ENCODE results near the gene CDH12.

The CDH12 gene

DNA sequence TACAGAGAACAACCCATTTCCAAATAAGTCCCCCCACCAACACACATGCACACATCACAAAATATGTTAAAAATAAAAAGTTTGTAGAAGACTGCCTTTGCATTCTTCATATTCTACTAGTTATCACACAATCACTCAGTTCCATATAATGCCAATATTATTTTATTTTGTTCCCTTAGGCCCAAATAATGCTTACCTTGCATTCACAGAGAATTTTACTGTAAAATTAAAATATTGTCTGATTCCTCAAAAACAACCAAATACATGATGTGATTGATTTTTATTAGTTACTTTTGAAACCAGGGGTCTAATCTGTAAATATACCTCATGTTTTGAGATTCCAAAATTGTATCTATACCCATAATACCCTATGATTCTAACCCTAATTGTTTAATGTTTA is 536.9 kb downstream of the CDH12 start:
- TF ChIP-seq GATA2 (IDR thresholded peaks at IDR 0.05; ENCODE audit: low read depth, low read length) (no peak), GATA3 (IDR thresholded peaks at IDR 0.05; ENCODE audit: low read depth, low read length) (no peak)

GRCh38 chr5:22314548-22314947 is 538.6 kb downstream of the CDH12 start:
- TF ChIP-seq GATA2 (IDR thresholded peaks at IDR 0.05; ENCODE audit: low read depth, low read length), result no peak
- no peak for TF ChIP-seq GATA3 (IDR thresholded peaks at IDR 0.05; ENCODE audit: low read depth, low read length)

GRCh38 chr5:22306011-22306410 is 547.1 kb downstream of the CDH12 start:
- no peak for TF ChIP-seq GATA2 (IDR thresholded peaks at IDR 0.05; ENCODE audit: low read depth, low read length)
- TF ChIP-seq GATA3 (IDR thresholded peaks at IDR 0.05; ENCODE audit: low read depth, low read length), result no peak

GRCh38 chr5:22295832-22296231 is 557.3 kb downstream of the CDH12 start:
- TF ChIP-seq GATA3 (IDR thresholded peaks at IDR 0.05; ENCODE audit: low read depth, low read length) (no peak), GATA2 (IDR thresholded peaks at IDR 0.05; ENCODE audit: low read depth, low read length) (no peak)

GRCh38 chr5:22293147-22293546 is 560.0 kb downstream of the CDH12 start:
- no peak for TF ChIP-seq GATA2 (IDR thresholded peaks at IDR 0.05; ENCODE audit: low read depth, low read length)
- no peak for TF ChIP-seq GATA3 (IDR thresholded peaks at IDR 0.05; ENCODE audit: low read depth, low read length)

DNA sequence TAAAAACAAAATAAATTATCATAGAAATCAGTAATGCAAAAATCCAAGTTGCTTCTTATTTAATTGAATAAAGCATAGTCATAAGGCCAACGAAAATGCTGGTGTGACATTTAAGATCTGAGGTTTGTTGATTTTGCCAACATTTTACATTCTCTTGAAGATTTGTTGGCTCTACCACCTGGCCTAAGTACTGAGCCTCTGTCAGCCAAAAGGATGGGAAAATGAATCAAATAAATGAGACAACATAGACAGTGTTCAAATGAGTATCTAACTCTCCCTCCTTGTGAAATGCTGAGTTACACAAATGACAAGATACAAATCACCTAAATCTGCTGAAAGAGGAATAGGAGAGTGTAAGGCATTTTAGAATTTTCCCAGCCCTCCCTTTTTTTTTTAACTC is 575.0 kb downstream of the CDH12 start:
- TF ChIP-seq GATA2 (IDR thresholded peaks at IDR 0.05; ENCODE audit: low read depth, low read length) (no peak), GATA3 (IDR thresholded peaks at IDR 0.05; ENCODE audit: low read depth, low read length) (no peak)

DNA sequence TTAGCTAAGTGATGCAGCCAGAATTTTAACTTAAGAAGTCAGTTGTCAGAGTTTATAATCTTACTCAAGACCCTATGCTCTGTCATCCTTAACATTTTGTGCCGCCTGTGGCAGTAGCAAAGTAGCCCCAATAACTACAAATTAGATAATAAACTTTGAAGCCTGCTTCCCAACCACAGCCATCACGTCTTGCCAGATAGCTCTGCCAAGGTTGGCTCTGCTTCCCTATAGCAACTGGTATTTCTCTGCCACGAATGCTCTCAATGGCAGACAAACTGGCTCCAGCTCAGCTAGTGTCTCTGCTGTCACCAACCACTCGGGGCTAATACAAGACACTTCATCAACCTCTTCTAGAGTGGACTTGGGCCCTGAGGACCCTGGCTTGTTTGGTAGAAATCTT is 576.1 kb downstream of the CDH12 start:
- TF ChIP-seq GATA2 (IDR thresholded peaks at IDR 0.05; ENCODE audit: low read depth, low read length) (no peak), GATA3 (IDR thresholded peaks at IDR 0.05; ENCODE audit: low read depth, low read length) (no peak)

DNA sequence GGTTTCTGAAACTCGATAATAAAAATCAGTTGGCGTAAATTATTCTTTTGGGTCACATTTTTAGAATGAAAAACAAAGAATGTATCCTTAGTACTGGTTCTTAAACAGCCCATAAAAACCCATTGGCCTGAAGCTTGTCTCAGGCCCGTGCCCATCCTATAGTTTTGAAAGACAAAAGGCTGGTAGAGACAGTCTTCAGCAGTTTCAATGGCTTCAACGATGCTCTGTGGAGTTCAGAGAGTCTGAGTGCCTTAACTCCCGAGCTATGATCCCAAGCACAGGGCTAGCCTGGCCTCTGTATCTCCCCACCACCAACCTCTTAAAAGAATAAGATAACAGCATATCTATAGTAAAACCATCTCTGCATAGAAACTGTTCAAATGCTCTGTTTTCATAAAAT is 595.0 kb downstream of the CDH12 start:
- TF ChIP-seq GATA3 (IDR thresholded peaks at IDR 0.05; ENCODE audit: low read depth, low read length), result no peak
- TF ChIP-seq GATA2 (IDR thresholded peaks at IDR 0.05; ENCODE audit: low read depth, low read length), result no peak

GRCh38 chr5:22250528-22250927 is 602.6 kb downstream of the CDH12 start:
- TF ChIP-seq GATA2 (IDR thresholded peaks at IDR 0.05; ENCODE audit: low read depth, low read length), result no peak
- TF ChIP-seq GATA3 (IDR thresholded peaks at IDR 0.05; ENCODE audit: low read depth, low read length), result no peak

DNA sequence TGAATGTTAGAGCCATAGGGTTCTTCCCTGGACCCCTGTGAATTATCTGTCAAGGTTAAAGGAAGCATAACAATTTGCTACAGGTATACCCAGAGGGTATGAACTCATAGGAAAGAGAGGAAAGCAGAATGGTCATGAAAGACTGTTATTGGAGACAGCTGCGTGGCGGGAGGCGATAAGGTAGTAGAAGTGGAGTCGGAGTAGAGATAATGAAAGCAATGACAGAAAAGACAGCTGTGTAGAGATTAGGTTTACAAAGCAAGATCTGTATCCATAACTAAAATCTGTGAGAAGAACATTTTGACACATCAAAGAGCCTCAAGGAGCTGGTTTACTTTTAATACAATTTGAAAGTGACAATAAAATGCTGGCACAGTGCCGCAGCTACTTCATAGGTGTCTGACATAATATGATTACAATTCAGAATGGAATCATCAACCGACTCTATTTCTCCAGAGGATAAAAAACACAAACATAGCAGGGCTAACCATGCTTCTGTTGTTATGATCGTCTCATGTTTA is 603.9 kb downstream of the CDH12 start:
- TF ChIP-seq GATA2 (IDR thresholded peaks at IDR 0.05; ENCODE audit: low read depth, low read length) (no peak), GATA3 (IDR thresholded peaks at IDR 0.05; ENCODE audit: low read depth, low read length) (no peak)

- TF ChIP-seq GATA3 (IDR thresholded peaks at IDR 0.05; ENCODE audit: low read depth, low read length) (no peak), GATA2 (IDR thresholded peaks at IDR 0.05; ENCODE audit: low read depth, low read length) (no peak)
Observed at GRCh38 chr5:22245770-22246169, 607.4 kb downstream of the CDH12 start.

- TF ChIP-seq GATA3 (IDR thresholded peaks at IDR 0.05; ENCODE audit: low read depth, low read length) (no peak), GATA2 (IDR thresholded peaks at IDR 0.05; ENCODE audit: low read depth, low read length) (no peak)
Observed at GRCh38 chr5:22242532-22242931, 610.6 kb downstream of the CDH12 start.

GRCh38 chr5:22238047-22238446 is 615.1 kb downstream of the CDH12 start:
- no peak for TF ChIP-seq GATA3 (IDR thresholded peaks at IDR 0.05; ENCODE audit: low read depth, low read length)
- no peak for TF ChIP-seq GATA2 (IDR thresholded peaks at IDR 0.05; ENCODE audit: low read depth, low read length)

DNA sequence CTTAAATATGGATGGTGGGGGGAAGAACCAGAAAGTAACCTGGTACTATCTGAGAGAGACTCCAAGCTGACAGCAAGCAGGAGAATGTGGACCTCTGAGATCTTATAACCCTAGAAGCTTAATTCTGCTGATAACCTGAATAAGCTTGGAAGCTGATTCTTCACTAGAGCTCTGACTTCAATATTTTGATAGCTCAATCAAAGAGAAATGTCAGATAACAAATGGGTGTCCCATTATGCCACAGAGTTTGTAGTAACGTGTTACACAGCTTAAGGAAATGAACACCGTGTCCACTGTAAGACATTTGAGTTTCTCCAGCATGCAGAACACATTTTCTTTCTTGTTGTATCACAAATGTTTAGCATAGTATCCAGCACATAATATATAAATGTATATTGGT is 626.7 kb downstream of the CDH12 start:
- TF ChIP-seq GATA2 (IDR thresholded peaks at IDR 0.05; ENCODE audit: low read depth, low read length) (no peak), GATA3 (IDR thresholded peaks at IDR 0.05; ENCODE audit: low read depth, low read length) (no peak)

GRCh38 chr5:22223079-22223478 is 630.1 kb downstream of the CDH12 start:
- TF ChIP-seq GATA2 (IDR thresholded peaks at IDR 0.05; ENCODE audit: low read depth, low read length), result no peak
- no peak for TF ChIP-seq GATA3 (IDR thresholded peaks at IDR 0.05; ENCODE audit: low read depth, low read length)

- TF ChIP-seq GATA2 (IDR thresholded peaks at IDR 0.05; ENCODE audit: low read depth, low read length) (no peak), GATA3 (IDR thresholded peaks at IDR 0.05; ENCODE audit: low read depth, low read length) (no peak)
Observed at GRCh38 chr5:22111320-22111719, 741.8 kb downstream of the CDH12 start.

All from SH-SY5Y (cell line).